HTERT RPE-1 (cell line): Measurements from ENCODE around the gene TYMP.
"Not testable (repeated sequence)": the region's sequence is repeated elsewhere in the genome, so short reads cannot be mapped to it uniquely, and the experiment has no call there.

Experiments
- in situ Hi-C: fragments of 300-500 bp; cut with MboI; formaldehyde crosslinking; loops from 4 replicates; pipeline ENCODE4 v1.14.3; 2020; ENCODE audit warnings: low sequenced_read_pairs

TYMP gene

DNA sequence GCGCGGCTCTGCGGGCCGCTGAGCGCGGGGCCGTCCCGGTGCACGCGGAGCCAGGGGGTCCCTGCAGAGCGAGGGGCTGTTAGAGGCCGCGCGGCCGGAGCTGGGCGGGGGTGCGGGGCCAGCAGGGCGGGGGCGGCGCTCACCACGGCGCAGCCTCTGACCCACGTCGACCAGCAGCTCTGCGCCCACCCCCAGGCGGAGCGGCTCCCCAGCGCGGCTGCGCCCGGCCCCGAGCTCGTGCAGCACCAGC, 4.0 kb downstream of the TYMP start:
- in situ Hi-C loops: no loop called here

DNA sequence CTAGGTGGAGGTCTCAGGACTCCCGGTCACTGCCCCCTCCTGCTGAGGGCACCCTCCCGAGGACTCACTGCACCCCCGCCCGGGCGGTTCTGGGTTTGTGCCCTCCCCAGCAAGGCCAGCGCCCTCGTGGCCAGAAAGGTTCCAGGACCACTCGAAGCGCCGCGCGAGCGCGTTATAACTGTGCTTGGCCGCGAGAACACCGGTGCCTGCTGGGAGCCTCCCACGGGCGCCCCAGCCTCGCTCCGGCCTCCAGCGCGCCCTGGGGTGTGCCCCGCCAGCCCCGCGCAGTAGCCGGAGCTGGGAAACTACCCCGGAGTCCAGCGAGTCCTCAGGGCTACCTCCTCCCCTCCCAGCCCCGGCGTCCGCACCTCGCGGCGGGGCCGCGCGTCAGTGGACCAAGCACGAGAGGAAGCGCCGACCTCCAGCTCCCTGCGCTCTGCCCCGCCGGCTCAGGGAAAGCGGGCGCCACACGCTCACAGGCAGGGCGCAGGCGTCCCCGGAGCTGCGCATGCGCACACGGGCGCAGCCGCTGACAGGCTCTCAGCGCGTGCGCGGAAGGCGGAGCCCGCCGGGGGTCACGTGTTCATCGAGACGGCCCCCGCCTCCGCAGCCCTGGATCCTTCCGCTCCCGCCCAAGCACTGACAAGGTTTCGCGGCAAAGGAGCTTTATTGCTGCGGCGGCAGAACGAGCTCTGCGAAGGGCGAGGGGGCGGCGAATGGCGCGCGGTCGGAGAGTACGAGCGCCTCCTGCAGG, 4.5 kb downstream of the TYMP start, which contains the start of gene SCO2:
SCO2 (minus strand) TSS at position 495 of the 754 bp plus-strand sequence. CDS start 1,187 bp downstream, outside the sequence.
- in situ Hi-C loops: no loop called here

DNA sequence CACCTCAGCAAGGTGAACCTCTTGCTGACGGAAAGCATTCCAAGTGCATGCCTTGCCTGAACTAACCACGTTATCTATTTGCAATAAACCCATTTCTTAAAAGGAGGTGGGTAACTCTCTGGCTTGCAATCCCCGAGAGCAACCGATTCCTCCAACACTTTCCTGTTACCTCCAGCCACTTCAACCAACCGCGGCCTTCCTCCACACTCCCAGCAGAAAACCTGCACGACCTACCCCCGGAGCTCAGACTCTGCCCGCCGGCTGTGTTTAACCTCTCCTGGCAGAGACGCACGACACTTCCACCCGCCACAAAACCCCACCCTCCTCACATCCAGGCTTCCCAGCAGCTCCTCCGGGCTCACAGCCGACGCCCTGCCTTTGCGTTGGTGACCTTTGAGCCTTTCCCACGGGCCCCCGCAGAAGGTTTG, 5.1 kb downstream of the TYMP start:
- in situ Hi-C loops: no loop called here

DNA sequence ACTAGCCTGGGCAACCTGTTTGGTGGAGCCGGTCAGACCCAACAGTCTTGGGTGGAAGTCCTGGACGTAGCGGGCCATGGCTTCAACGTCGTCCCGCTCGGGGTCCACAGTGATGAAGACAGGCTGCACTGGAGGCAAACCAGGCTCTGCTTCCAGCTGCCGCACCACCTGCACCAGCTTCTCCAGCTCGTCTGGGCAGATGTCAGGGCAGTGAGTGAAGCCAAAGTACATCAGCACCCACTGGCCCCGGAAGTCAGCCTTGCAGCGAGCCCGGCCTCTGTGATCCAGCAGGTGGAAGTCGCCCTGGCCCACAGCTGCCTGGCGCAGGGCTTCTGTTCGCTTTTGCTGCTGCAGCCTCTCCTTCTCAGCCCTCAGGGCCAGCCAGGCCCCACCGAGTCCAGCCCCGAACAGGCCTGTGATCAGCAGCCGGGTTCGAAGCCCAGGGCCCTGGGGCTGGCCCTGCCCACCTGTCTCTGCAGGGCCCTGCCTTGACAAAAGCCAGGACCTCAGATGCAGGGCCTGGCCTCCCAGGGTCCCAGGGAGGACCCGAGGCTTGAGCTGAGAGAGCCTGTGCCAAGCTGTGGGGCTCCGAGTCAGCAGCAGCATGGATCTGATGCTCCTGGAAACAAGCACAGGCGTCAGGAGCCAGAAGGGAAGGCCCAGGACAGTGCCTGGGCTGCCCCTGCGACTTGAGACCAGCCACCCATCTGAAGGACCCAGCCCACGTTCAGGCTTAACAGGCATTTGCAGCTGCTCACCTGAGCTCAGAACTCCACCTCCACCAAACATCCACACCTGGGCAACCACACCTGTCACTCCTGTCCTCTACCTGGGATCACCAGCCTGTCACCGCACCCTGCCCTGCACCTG, 5.8 kb downstream of the TYMP start:
- in situ Hi-C loops: no loop called here

DNA sequence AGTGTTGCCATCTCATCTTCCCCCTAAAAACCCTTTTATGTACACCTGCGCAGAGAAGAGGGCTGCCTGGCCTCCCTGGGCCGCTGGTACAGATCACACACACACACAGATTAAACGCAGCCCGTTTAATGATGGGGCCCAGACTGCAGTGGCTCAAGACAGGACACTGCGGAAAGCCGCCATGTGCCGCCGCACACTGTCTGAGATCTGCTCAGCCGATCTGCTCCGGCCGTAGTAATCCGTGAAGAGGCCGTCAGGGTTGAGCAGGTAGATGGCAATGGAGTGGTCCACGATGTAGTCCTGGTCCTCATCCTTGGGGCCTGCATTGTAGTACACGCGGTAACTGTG, 6.4 kb downstream of the TYMP start:
- in situ Hi-C loops: no loop called here

DNA sequence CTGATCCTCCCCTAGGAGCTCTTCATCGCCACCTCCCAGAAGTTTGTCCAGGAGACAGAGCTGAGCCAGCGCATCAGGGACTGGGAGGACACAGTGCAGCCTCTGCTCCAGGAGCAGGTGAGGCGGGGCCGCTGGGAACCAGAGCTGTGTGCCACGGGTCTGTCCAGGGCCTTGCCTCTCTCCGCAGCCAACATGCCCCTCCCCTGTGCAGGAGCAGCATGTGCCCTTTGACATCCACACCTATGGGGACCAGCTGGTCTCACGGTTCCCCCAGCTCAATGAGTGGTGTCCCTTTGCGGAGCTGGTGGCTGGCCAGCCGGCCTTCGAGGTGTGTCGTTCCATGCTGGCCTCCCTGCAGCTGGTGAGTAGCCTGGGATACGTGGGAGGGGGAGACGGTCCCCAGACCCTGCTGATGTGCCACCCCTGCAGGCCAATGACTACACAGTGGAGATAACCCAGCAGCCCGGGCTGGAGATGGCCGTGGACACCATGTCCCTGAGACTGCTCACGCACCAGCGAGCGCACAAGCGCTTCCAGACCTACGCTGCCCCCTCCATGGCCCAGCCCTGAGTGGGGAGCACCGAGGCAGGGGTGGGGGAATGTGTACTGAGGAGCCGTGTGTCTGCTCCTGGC, 6.9 kb downstream of the TYMP start:
- in situ Hi-C loops: no loop called here

DNA sequence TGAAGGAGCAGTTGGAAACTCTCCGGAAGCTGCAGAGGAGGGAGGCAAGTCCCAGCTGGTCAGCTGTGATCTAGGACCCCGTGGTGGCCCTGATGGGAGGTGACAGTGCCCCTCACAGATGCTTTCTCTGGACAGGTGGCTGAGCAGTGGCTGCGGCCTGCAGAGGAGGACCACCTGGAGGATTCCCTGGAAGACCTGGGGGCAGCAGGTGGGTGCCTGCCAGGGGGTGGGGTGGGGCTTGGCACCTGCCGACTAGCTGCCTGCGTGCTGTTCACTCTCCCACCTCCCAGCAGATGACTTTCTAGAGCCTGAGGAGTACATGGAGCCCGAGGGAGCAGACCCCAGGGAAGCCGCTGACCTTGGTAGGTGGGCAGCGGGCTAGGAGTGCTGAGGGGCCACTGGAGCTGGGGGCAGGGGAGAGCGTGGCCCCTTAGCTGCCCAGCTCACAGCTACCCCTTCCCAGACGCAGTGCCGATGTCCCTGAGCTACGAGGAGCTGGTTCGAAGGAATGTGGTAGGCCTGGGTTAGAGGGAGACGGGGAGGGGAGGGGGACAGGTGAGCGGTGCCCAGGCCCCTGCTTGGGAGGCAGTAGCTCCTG, 7.5 kb downstream of the TYMP start:
- in situ Hi-C loops: no loop called here

DNA sequence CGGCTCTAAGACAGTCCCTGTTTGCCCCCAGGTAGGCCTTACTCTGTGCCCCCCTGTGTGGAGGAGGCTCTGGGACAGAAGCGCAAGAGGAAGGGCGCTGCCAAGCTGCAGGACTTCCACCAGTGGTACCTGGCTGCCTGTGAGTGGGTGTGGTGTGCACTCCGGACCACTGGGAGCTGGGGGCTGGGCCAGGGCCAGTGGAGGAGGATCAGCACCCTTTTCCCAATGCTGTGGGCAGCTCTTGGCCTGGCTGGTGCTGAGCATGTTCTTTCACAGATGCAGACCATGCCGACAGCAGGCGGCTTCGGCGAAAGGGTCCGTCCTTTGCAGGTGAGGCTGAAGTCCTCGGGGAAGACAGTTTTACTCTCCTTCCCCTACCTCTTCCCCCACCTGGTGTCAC, 8.1 kb downstream of the TYMP start:
- in situ Hi-C loops: no loop called here

DNA sequence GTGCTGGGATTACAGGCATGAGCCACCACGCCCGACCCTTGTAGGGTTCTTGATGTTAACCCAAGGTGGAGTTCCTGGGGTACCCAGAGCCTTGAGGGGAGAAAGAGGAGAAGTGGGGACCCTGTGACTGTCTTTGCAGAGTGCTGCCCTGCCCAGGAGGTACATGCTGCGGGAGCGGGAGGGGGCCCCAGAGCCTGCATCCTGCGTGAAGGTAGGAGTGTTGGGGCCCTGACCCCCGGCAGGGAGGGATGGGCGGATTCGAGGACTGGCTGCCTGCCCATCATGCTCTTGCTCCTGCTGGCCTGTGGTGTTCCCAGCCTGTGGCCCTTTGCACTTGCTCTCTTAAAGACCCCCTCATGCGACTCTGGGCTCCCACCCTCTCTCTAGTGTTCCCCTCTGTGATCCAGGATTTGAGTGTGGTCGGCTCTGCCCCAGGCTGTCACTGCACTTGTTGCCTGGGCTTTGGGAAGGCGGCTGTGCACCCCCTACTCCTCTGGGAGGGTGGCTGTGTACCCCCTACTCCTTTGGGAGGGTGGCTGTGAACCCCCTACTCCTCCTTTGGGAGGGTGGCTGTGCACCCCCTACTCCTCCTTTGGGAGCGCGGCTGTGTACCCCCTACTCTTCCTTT, 8.9 kb downstream of the TYMP start:
- in situ Hi-C loops: no loop called here

DNA sequence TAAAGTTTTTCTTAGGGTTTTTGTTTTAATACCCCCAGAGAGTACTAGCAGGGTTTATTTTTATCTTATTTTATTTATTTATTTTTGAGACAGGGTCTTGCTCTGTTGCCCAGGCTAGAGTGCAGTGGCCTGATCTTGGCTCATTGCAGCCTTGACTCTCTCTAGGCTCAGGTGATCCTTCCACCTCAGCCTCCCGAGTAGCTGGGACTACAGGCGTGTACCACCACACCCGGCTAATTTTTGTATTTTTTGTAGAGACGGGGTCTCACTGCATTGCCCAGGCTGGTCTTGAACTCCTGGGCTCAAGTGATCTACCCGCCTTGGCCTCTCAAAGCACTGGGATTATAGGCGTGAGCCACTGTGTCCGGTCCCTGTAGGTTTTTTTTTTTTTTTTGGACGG, 9.6 kb downstream of the TYMP start:
- in situ Hi-C loops: not testable (repeated sequence)

DNA sequence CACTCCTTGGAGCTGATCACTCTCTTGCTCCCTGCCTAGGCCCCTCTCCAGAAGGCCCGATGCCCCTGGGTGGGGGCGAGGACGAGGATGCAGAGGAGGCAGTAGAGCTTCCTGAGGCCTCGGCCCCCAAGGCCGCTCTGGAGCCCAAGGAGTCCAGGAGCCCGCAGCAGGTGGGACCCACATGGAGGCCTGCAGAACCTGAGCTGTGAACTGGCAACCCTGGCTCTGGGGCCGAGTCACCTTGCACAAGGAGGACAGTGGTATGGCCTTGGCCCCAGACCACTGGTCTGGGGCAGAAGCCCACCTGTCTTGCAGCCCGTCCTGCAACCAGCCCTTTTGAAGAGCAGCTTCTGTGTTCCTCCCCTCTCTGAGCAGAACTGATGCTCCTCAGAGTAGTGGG, 10.7 kb downstream of the TYMP start:
- in situ Hi-C loops: no loop called here

DNA sequence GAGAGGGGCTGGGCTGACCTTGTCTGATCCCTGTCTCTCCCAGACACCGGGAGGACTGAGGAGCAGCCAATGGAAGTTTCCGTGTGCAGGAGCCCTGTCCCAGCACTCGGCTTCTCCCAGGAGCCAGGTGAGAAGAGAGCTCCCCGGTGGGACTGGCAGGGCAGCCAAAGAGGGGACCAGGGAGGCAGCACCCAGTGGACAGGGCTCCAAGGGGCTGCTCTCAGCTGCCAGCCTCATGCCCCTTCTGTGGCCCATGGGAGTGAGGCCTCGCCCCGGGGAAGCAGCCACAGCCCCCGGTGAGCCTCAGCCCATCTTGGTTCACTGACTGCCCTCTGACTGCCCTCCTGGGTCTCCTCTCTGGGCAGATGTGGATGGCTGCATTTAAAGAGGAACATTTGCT, 11.2 kb downstream of the TYMP start:
- in situ Hi-C loops: no loop called here

DNA sequence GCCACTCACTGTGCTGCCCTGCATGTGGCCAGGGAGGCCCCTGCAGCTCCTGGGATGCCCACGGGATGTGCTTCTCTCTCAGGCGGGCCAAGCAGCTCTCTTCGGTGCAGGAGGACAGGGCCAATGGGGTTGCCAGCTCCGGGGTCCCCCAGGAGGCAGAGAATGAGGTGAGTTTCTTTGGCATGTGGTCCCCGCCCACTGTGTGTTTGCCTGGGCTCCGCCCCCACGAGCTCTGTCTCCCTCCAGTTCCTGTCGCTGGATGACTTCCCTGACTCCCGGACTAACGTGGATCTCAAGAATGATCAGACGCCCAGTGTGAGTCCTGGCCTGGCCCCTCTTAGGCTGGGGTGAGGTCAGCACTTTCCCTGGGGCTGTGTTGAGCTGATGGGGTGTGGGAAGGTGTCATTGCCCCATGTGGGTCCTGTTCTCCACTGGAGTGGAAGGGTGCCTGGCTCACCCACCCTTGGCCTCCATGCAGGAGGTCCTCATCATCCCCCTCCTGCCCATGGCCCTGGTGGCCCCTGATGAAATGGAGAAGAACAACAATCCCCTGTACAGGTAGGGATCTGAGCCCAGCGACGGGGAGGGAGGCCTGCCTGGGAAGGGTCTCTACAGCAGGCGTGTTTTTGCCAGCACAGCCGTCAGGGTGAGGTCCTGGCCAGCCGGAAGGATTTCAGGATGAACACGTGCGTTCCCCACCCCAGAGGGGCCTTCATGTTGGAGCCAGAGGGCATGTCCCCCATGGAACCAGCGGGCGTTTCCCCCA, 12.1 kb downstream of the TYMP start:
- in situ Hi-C loops: no loop called here

DNA sequence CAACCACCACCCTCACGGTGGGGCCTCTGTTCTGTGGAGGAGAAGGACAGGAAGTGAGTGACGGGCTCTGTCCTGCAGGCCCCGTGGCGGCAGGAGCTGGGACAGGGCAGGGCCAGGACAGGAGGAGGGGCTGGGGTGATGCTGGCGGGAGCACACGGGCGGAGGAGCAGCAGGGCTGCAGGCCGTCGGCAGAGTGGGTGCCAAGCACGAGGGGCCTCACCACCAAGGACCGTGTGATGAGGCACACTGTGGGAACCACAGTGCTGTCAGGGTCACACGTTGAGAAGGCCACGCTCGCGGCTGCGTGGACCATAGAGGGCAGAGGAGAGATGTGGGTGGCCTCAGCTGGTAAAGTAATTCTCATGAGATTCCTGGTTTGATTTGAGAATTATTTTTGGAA, 12.9 kb downstream of the TYMP start:
- in situ Hi-C loops: no loop called here

DNA sequence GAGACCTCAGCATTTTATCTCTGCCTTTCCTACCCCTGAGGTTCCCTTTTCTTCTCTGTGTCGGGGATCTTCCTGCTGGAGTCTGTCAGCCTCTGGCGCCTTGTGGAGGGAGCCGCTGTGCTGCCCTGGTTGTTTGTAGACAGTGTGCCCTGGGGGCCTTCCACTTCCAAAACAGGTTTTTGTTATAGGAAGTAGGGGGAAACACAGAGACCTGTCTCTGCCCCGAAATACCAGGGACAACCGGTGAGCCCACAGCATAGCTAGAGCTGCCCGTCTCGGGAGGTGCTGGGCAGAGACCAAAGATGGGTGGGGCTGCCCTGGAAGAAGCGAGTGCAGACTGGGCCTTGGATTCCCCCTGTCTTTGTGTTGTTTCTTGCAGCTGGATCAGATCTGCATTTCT, 13.7 kb downstream of the TYMP start:
- in situ Hi-C loops: no loop called here

DNA sequence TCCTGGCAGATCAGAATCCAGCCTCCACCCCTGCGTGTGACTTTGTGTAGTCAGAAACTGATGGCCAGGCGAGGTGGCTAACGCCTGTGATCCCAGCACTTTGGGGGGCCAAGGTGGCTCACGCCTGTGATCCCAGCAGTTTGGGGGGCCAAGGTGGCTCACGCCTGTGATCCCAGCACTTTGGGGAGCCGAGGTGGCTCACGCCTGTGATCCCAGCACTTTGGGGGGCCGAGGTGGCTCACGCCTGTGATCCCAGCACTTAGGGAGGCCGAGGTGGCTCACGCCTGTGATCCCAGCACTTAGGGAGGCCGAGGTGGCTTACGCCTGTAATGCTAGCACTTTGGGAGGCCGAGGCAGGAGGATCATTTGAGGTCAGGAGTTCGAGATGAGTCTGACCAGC, 16.6 kb downstream of the TYMP start:
- in situ Hi-C loops: no loop called here

DNA sequence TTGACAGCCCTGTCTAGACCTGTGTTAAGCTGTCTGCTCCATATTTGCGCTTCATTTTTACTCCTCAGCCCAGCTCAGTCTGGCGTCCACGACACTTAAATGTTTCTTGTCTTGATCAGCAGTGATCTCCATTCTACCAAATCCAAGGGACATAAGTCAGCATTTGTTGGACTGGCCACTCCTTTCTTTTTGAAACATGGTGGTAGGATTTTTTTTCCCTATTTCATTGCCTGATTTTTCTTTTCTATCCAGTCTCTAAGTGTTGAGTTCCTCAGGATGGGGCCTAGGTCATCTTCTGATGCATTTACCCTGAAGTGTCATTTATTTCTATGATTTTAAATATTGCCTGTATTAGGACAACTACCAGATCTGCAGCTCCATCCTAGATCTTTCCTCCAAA, 20.9 kb downstream of the TYMP start:
- in situ Hi-C loops: no loop called here

DNA sequence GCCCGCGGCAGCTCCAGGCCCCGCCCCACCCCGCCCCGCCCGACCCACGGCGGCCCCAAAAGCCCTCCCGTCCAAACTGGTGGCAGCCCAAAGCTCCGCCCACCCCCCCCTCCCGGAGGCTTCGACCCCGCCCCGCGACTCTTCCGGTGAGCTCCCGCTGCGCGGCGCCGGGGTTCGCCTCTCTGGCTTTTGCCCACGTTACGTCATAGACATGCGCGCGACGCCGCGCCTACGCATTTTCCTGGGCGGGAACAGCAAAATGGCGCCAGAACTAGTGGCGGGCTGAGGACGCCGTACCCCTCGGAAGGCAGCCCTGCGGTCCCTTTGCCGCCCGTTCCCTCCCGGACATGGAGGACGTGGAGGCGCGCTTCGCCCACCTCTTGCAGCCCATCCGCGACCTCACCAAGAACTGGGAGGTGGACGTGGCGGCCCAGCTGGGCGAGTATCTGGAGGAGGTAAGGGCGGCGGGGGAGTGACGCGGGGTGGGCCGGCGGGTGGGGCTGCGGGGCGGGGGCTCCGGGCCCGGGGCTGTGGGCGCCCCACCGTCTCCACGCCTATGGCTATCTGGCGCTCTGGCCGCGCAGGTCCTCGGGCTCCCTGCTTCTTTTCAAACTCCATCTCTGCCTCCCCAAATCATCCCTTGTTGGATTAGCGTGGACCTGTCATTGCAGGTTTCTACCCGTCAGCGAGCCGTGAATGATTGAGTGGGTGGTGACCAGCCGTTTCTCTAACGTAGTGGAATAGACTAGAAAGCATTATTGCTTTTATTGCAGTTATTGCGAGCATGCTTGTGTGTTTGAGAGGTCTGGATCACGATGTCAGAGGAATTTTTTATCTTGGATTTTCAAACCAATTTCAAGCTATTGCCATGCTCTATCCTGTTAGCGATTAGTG, 21.6 kb downstream of the TYMP start, which contains the start of gene NCAPH2:
NCAPH2 (plus strand) TSS at position 234 of the 894 bp plus-strand sequence; CDS start at position 348, 114 bp downstream.
- in situ Hi-C loops: no loop called here

DNA sequence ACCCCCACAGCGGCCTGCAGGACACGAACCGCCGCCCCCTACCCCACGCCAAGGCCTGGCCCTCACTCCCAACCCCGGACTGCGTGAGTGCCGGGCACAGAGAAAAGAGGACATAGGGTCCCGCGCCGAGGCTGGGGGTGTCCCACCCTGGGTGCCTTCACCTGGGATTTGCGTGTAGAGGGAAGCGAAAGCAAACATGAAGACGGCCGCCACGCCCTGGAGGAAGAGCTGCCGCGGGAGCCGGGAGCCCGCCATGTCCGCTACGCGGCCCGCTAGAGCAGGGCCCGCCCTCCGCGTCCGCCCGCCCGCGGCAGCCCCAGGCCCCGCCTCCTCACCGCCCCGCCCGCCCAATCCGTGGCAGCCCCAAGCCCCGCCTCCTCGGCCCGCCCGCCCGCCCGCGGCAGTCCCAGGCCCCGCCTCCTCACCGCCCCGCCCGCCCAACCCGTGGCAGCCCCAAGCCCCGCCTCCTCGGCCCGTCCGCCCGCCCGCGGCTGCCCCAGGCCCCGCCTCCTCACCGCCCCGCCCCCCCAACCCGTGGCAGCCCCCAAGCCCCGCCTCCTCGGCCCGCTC, 22.3 kb downstream of the TYMP start, which contains the start of gene LMF2:
LMF2 (minus strand) TSS at position 282 of the 570 bp plus-strand sequence; CDS start at position 255, 27 bp downstream.
- in situ Hi-C loops: no loop called here
